Brain microvascular endothelial cell (primary cell): ENCODE measurements around the gene CRYGD.

Experiments
- DNase-seq: peaks from one replicate; pipeline ENCODE4 v3.0.0-alpha.2; 2020
- H3K27ac ChIP-seq: fragments of 250-450 bp; sonication (Bioruptor Pico); 2 replicates; pipeline ENCODE4 v1.5.1; 2020; ENCODE audit warnings: mild to moderate bottlenecking, moderate library complexity
- H3K27me3 ChIP-seq: fragments of 250-450 bp; sonication (Bioruptor Pico); replicated peaks from 2 replicates; pipeline ENCODE4 v1.5.1; 2020; ENCODE audit warnings: mild to moderate bottlenecking
- H3K36me3 ChIP-seq: fragments of 250-450 bp; sonication (Bioruptor Pico); replicated peaks from 2 replicates; pipeline ENCODE4 v1.5.1; 2020; ENCODE audit warnings: mild to moderate bottlenecking
- H3K4me3 ChIP-seq: 2 replicates; pipeline ENCODE4 v1.5.1; 2011; ENCODE audit warnings: low read depth, mild to moderate bottlenecking, control low read depth, low read length, moderate library complexity
- CTCF ChIP-seq: IDR thresholded peaks from 2 replicates; pipeline ENCODE4 v1.5.1; 2011; ENCODE audit warnings: low read depth, mild to moderate bottlenecking, moderate library complexity, low read length, control low read depth, inconsistent platforms; ENCODE audit errors: missing control alignments
- in situ Hi-C: cut with HindIII; loops from 2 replicates; pipeline ENCODE4 v1.10.0; 2017; ENCODE audit warnings: low sequenced_read_pairs, low pct_ligation_motif_present

CRYGD gene

GRCh38 chr2:208150956-208151355, 26.6 kb upstream of the CRYGD start:
- in situ Hi-C loops: no loop called here
- Histone ChIP-seq H3K27me3 (no peaks in the 10 kb centered on the region), H3K36me3 (no peaks in the 10 kb centered on the region), H3K27ac (no peak overlapping the region), H3K4me3 (no peak overlapping the region)
- no peak for DNase-seq
- TF ChIP-seq CTCF: no peak

GRCh38 chr2:208150094-208150493, 25.8 kb upstream of the CRYGD start:
- DNase-seq: no peak
- no peak for TF ChIP-seq CTCF
- no peak overlapping the region for H3K4me3 ChIP-seq
- H3K27me3 ChIP-seq: no peaks in the 10 kb centered on the region
- in situ Hi-C loops: no loop called here
- H3K36me3 ChIP-seq: no peaks in the 10 kb centered on the region
- no peak overlapping the region for H3K27ac ChIP-seq

- Histone ChIP-seq H3K27ac (no peak overlapping the region), H3K27me3 (no peaks in the 10 kb centered on the region), H3K36me3 (no peaks in the 10 kb centered on the region), H3K4me3 (no peak overlapping the region)
- DNase-seq: no peak
- TF ChIP-seq CTCF: peak; percentile 28
- in situ Hi-C loops: no loop called here
Observed at GRCh38 chr2:208148803-208149202, 24.5 kb upstream of the CRYGD start.

- no peaks in the 10 kb centered on the region for H3K36me3 ChIP-seq
- no peak overlapping the region for H3K4me3 ChIP-seq
- H3K27me3 ChIP-seq: no peaks in the 10 kb centered on the region
- DNase-seq: no peak
- no peak for TF ChIP-seq CTCF
- in situ Hi-C loops: no loop called here
- H3K27ac ChIP-seq: no peak overlapping the region
Observed at GRCh38 chr2:208147759-208148158, 23.4 kb upstream of the CRYGD start.

- H3K27me3 ChIP-seq: no peaks in the 10 kb centered on the region
- no peak overlapping the region for H3K27ac ChIP-seq
- H3K4me3 ChIP-seq: no peak overlapping the region
- no peak for DNase-seq
- TF ChIP-seq CTCF: no peak
- H3K36me3 ChIP-seq: no peaks in the 10 kb centered on the region
- in situ Hi-C loops: no loop called here
Observed at GRCh38 chr2:208147008-208147407, 22.7 kb upstream of the CRYGD start.

- in situ Hi-C loops: no loop called here
- TF ChIP-seq CTCF: no peak
- no peaks in the 10 kb centered on the region for H3K27me3 ChIP-seq
- no peak for DNase-seq
- no peak within 1 kb of the TSS for H3K4me3 ChIP-seq
- no peaks in the 10 kb centered on the region for H3K36me3 ChIP-seq
- H3K27ac ChIP-seq: no peak within 1 kb of the TSS
Observed at GRCh38 chr2:208146006-208146405, 21.7 kb upstream of the CRYGD start, which contains the start of gene CRYGB. Gene CRYGB, minus strand, starts transcription at chr2:208146158. Its CDS starts 38 bp downstream, at chr2:208146120.
